B cell (primary cell): ENCODE measurements around the gene NAA11. TPM values are rescaled to one million over a fixed set of nuclear protein-coding genes. Genes with fewer than 3 reads are reported as not detected.

Experiments used
- ATAC-seq: fragments of 200-7000 bp; cut with Tn5 transposase; one replicate; pipeline ENCODE4 v1.10.0; 2021; ENCODE audit warnings: low read depth, mild to moderate bottlenecking, moderate number of reproducible peaks, moderate library complexity
- CTCF ChIA-PET: fragments of 350-600 bp; sonication (Branson Sonifier 250); formaldehyde crosslinking; loops from one replicate; lab custom pipeline; 2021; ENCODE audit warnings: antibody characterized with exemption, inconsistent platforms; lab: Charles Lee
- POLR2A ChIA-PET: fragments of 350-600 bp; sonication (Branson Sonifier 250); formaldehyde crosslinking; loops from one replicate; lab custom pipeline; 2021; ENCODE audit warnings: antibody characterized with exemption; lab: Charles Lee
- DNase-seq: peaks from one replicate; pipeline ENCODE4 v3.0.0; 2013
- H2AFZ ChIP-seq: 2 replicates; pipeline ENCODE4 v1.6.1; 2012; ENCODE audit warnings: mild to moderate bottlenecking, low read depth, low read length; ENCODE audit not compliant: insufficient read depth, poor library complexity, severe bottlenecking
- H3K27ac ChIP-seq, 2 donors: 1 replicate in 1 of 2; 2 replicates in 1 of 2; pipeline ENCODE4 v1.5.1; 2012 to 2013; ENCODE audit warnings: low read length in 2 of 2, mild to moderate bottlenecking in 2 of 2, moderate library complexity in 1 of 2
- H3K27me3 ChIP-seq, 4 experiments: fragments of 200-600 bp in 1 of 4; sonication (generic) in 1 of 4; replicated peaks in 1 of 4; 1 replicate in 2 of 4; 2 replicates in 2 of 4; pipeline versions ENCODE4 v1.6.1 to v1.7.0; 2013 to 2016; ENCODE audit warnings: low read length in 3 of 4, mild to moderate bottlenecking in 2 of 4, mixed read lengths in 1 of 4, moderate library complexity in 1 of 4; ENCODE audit not compliant: insufficient read depth in 4 of 4, control insufficient read depth in 3 of 4; ENCODE audit errors: control extremely low read depth in 1 of 4
- H3K36me3 ChIP-seq, 2 experiments: replicated peaks in 1 of 2; 1 replicate in 1 of 2; 2 replicates in 1 of 2; pipeline versions ENCODE4 v1.6.1 to v1.7.1; 2013; ENCODE audit warnings: low read length in 1 of 2; ENCODE audit not compliant: insufficient read depth in 2 of 2, control insufficient read depth in 1 of 2; ENCODE audit errors: control extremely low read depth in 1 of 2, extremely low read depth in 1 of 2
- H3K4me1 ChIP-seq, 2 donors: fragments of 200-600 bp in 1 of 2; sonication (generic) in 1 of 2; 1 replicate in 1 of 2; 2 replicates in 1 of 2; pipeline versions ENCODE4 v1.5.1 to v1.6.1; 2013 to 2017; ENCODE audit warnings: low read length in 2 of 2; ENCODE audit not compliant: control insufficient read depth in 2 of 2, insufficient read depth in 2 of 2
- H3K4me2 ChIP-seq: replicated peaks from 2 replicates; pipeline ENCODE3; 2012; ENCODE audit warnings: mild to moderate bottlenecking, low read depth, low read length; ENCODE audit not compliant: poor library complexity, severe bottlenecking
- H3K4me3 ChIP-seq, 5 experiments: fragments of 200-600 bp in 1 of 5; sonication (generic) in 1 of 5; 1 replicate in 3 of 5; 2 replicates in 2 of 5; pipeline versions ENCODE4 v1.5.1 to v1.7.0; 2011 to 2016; ENCODE audit warnings: low read length in 4 of 5, mild to moderate bottlenecking in 4 of 5, low read depth in 2 of 5, control low read depth in 1 of 5, moderate library complexity in 1 of 5; ENCODE audit not compliant: insufficient read depth in 1 of 5; ENCODE audit errors: control extremely low read depth in 1 of 5, extremely low read depth in 1 of 5
- H3K79me2 ChIP-seq: fragments of 200-600 bp; sonication (generic); one replicate; pipeline ENCODE4 v1.6.0; 2016; ENCODE audit warnings: low read length; ENCODE audit not compliant: control insufficient read depth, insufficient read depth
- H3K9ac ChIP-seq: fragments of 200-600 bp; sonication (generic); 2 replicates; pipeline ENCODE4 v1.6.1; 2017; ENCODE audit warnings: mild to moderate bottlenecking, low read length, moderate library complexity
- H3K9me3 ChIP-seq, 3 donors: one replicate each; pipeline versions ENCODE4 v1.6.1 to v1.7.1; 2013; ENCODE audit warnings: low read length in 2 of 3; ENCODE audit not compliant: control insufficient read depth in 2 of 3, insufficient read depth in 1 of 3; ENCODE audit errors: control extremely low read depth in 1 of 3
- H4K20me1 ChIP-seq: 2 replicates; pipeline ENCODE4 v1.6.0; 2012; ENCODE audit warnings: mild to moderate bottlenecking, low read length; ENCODE audit not compliant: insufficient read depth, control insufficient read depth, poor library complexity, severe bottlenecking
- H3K27ac Mint-ChIP-seq: one replicate; pipeline ENCODE4 v1.8.0; 2021; ENCODE audit warnings: mixed read lengths
- H3K27me3 Mint-ChIP-seq: one replicate; pipeline ENCODE4 v1.8.0; 2021; ENCODE audit warnings: mixed read lengths
- H3K4me1 Mint-ChIP-seq: one replicate; pipeline ENCODE4 v1.8.0; 2021; ENCODE audit warnings: mixed read lengths
- H3K4me3 Mint-ChIP-seq: one replicate; pipeline ENCODE4 v1.8.0; 2021; ENCODE audit warnings: mixed read lengths
- H3K9me3 Mint-ChIP-seq: one replicate; pipeline ENCODE4 v1.8.0; 2022; ENCODE audit warnings: mixed read lengths; ENCODE audit not compliant: insufficient read depth
- EZH2 ChIP-seq: IDR thresholded peaks from 2 replicates; pipeline ENCODE4 v1.6.1; 2012; ENCODE audit warnings: borderline replicate concordance, low read depth, mild to moderate bottlenecking, moderate library complexity, low read length; ENCODE audit not compliant: insufficient read depth, poor library complexity, severe bottlenecking
- WGBS: methylation state at CpG from one replicate; pipeline ENCODE4 v1.1.5; 2013; ENCODE audit warnings: missing lambda C conversion rate; ENCODE audit not compliant: insufficient coverage; 5-methylcytosine and 5-hydroxymethylcytosine counted together
- intact Hi-C: fragments of 100-400 bp; cut with micrococcal nuclease; formaldehyde crosslinking; loops from one replicate; pipeline ENCODE4 v1.10.0; 2022
- polyA plus RNA-seq: library from polyadenylated mRNA; depleted of rRNA; stranded (reverse); fragments of >200 nt; gene quantifications from 2 replicates; pipeline ENCODE4 v1.2.3, GENCODE V29; 2012
- total RNA-seq, 2 donors: library from RNA; stranded (reverse); fragments of 120-200 nt in 1 of 2; gene quantifications; 1 replicate in 1 of 2; 2 replicates in 1 of 2; pipeline versions ENCODE4 v1.2.3 to v1.2.4, GENCODE V29; 2013 to 2022
- TF ChIP-seq, protein P1 (sequence below): fragments of 200-600 bp; IDR thresholded peaks from one replicate; pipeline ENCODE4 v1.8.0; 2022; ENCODE audit warnings: antibody characterized with exemption, mild to moderate bottlenecking

The NAA11 gene
- total and polyA plus RNA-seq, 2 donors (not counting 1 experiment from before 2014, with no cell fraction given), result not detected

DNA sequence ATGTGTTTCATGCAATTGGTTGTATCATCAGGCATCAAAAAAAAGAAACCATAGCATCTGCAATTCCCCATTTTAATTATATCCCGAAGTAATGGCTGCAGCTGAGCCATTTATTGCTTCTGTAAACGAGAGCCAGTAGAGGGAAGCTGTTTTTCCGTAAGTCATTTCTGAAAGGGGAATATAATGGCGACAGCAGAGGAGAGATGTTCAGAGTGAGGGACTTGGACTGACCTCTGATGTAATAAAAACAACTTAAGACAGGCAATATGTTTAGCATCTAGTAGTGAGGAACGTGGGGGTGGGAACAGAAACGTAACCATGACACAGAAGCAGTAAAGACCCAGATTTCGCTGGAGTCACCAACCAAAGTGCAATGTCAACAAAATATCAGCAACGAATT, 31.5 kb upstream of the NAA11 start:
- no peaks in the 10 kb centered on the region for H3K27me3 Mint-ChIP-seq
- WGBS, result no CpG with 5 or more reads among the region's 8 CpGs
- Histone ChIP-seq H3K27me3 (no peaks in the 10 kb centered on the region), H3K27ac (no peak overlapping the region), H3K4me2 (no peak overlapping the region), H3K79me2 (no peaks in the 10 kb centered on the region), H4K20me1 (no peaks in the 10 kb centered on the region), H3K9ac (no peak overlapping the region), H2AFZ (no peak overlapping the region), H3K9me3 (no peaks in the 10 kb centered on the region), H3K4me3 (no peak overlapping the region), H3K4me1 (no peaks in the 10 kb centered on the region), H3K36me3 (no peaks in the 10 kb centered on the region)
- ChIA-PET POLR2A (no interaction called here), CTCF (no interaction called here)
- no peak overlapping the region for H3K4me3 Mint-ChIP-seq
- ATAC-seq (no peak), DNase-seq (no peak)
- TF ChIP-seq, protein P1, sequence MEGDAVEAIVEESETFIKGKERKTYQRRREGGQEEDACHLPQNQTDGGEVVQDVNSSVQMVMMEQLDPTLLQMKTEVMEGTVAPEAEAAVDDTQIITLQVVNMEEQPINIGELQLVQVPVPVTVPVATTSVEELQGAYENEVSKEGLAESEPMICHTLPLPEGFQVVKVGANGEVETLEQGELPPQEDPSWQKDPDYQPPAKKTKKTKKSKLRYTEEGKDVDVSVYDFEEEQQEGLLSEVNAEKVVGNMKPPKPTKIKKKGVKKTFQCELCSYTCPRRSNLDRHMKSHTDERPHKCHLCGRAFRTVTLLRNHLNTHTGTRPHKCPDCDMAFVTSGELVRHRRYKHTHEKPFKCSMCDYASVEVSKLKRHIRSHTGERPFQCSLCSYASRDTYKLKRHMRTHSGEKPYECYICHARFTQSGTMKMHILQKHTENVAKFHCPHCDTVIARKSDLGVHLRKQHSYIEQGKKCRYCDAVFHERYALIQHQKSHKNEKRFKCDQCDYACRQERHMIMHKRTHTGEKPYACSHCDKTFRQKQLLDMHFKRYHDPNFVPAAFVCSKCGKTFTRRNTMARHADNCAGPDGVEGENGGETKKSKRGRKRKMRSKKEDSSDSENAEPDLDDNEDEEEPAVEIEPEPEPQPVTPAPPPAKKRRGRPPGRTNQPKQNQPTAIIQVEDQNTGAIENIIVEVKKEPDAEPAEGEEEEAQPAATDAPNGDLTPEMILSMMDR, result no peak
- no peak for TF ChIP-seq EZH2
- no peaks in the 10 kb centered on the region for H3K9me3 Mint-ChIP-seq
- intact Hi-C loops, result no loop called here
- no peak overlapping the region for H3K27ac Mint-ChIP-seq
- H3K4me1 Mint-ChIP-seq, result no peaks in the 10 kb centered on the region

DNA sequence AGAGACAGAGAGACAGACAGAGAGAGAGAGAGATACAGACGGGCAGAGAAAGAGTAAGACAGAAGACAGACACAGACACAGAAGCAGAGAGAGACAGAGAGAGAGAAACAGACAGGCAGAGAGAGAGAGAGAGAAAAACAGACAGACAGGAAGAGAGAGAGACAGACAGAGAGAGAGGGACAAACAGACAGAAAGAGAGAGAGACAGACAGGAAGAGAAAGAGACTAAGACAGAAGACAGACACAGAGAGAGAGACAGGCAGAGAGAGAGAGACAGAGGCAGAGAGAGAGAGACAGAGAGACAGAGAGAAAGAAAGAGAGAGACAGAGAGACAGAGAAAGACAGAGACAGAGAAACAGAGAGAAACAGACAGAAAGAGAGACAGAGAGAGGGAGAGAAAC, 27.2 kb upstream of the NAA11 start:
- Histone ChIP-seq H2AFZ (peak overlapping the region; percentile 5), H3K36me3 (no peaks in the 10 kb centered on the region), H3K4me2 (no peak overlapping the region), H3K27me3 (no peaks in the 10 kb centered on the region), H3K27ac (no peak overlapping the region), H3K9ac (no peak overlapping the region), H3K79me2 (no peaks in the 10 kb centered on the region), H4K20me1 (no peaks in the 10 kb centered on the region), H3K4me1 (no peaks in the 10 kb centered on the region), H3K9me3 (no peaks in the 10 kb centered on the region), H3K4me3 (no peak overlapping the region)
- H3K4me3 Mint-ChIP-seq, result no peak overlapping the region
- 83% methylated on average over 1 of the region's 1 CpG for WGBS
- ChIA-PET CTCF (no interaction called here), POLR2A (no interaction called here)
- H3K27ac Mint-ChIP-seq, result no peak overlapping the region
- no peaks in the 10 kb centered on the region for H3K27me3 Mint-ChIP-seq
- DNase-seq, result no peak
- no peaks in the 10 kb centered on the region for H3K4me1 Mint-ChIP-seq
- no peaks in the 10 kb centered on the region for H3K9me3 Mint-ChIP-seq
- no peak for TF ChIP-seq EZH2
- TF ChIP-seq, protein P1, result no peak
- no peak for ATAC-seq
- intact Hi-C loops, result no loop called here
